H9 (cell line): ENCODE results near the gene MYH9. TPM values are rescaled to one million over a fixed set of nuclear protein-coding genes. Genes with fewer than 3 reads are reported as not detected.

Experiments
- DNase-seq: peaks from one replicate; pipeline ENCODE4 v3.0.0-alpha.2; 2017
- H2AFZ ChIP-seq: one replicate; pipeline ENCODE4 v1.6.1; 2013; ENCODE audit warnings: mild to moderate bottlenecking, low read length, control low read depth, moderate library complexity
- H2AK5ac ChIP-seq: 2 replicates; pipeline ENCODE4 v1.6.1; 2013; ENCODE audit warnings: low read length, control low read depth, mixed read lengths; ENCODE audit not compliant: insufficient read length
- H2BK120ac ChIP-seq: one replicate; pipeline ENCODE4 v1.6.1; 2013; ENCODE audit warnings: low read depth, mild to moderate bottlenecking, low read length, control low read depth, inconsistent platforms; ENCODE audit not compliant: poor library complexity, severe bottlenecking
- H2BK12ac ChIP-seq: 2 replicates; pipeline ENCODE4 v1.6.1; 2013; ENCODE audit warnings: low read length, control low read depth, mixed read lengths, low read depth; ENCODE audit not compliant: insufficient read length
- H2BK15ac ChIP-seq: 2 replicates; pipeline ENCODE4 v1.6.1; 2013; ENCODE audit warnings: low read depth, low read length, control low read depth
- H2BK20ac ChIP-seq: one replicate; pipeline ENCODE4 v1.6.1; 2013; ENCODE audit warnings: low read depth, mild to moderate bottlenecking, low read length, control low read depth, inconsistent platforms; ENCODE audit not compliant: poor library complexity, severe bottlenecking
- H2BK5ac ChIP-seq: 2 replicates; pipeline ENCODE4 v1.6.1; 2013; ENCODE audit warnings: low read length, control low read depth, mixed read lengths; ENCODE audit not compliant: insufficient read length
- H3K14ac ChIP-seq: 2 replicates; pipeline ENCODE4 v1.6.1; 2013; ENCODE audit warnings: low read length, control low read depth; ENCODE audit not compliant: insufficient read depth
- H3K18ac ChIP-seq: 2 replicates; pipeline ENCODE4 v1.6.1; 2013; ENCODE audit warnings: low read depth, mild to moderate bottlenecking, mixed read lengths, low read length, control low read depth; ENCODE audit not compliant: insufficient read length
- H3K23ac ChIP-seq: 2 replicates; pipeline ENCODE4 v1.6.1; 2013; ENCODE audit warnings: low read length, control low read depth, mixed read lengths, low read depth; ENCODE audit not compliant: insufficient read length
- H3K23me2 ChIP-seq: 2 replicates; pipeline ENCODE4 v1.6.1; 2013; ENCODE audit warnings: low read depth, mild to moderate bottlenecking, mixed read lengths, low read length, control low read depth; ENCODE audit not compliant: insufficient read length, poor library complexity, severe bottlenecking
- H3K27ac ChIP-seq: 2 replicates; pipeline ENCODE4 v1.5.1; 2013; ENCODE audit warnings: low read length, control low read depth, mixed read lengths, low read depth; ENCODE audit not compliant: insufficient read length
- H3K27me3 ChIP-seq: 2 replicates; pipeline ENCODE4 v1.6.1; 2013; ENCODE audit warnings: low read length, control low read depth, inconsistent platforms; ENCODE audit not compliant: insufficient read depth
- H3K4ac ChIP-seq: 2 replicates; pipeline ENCODE4 v1.6.1; 2013; ENCODE audit warnings: low read depth, mild to moderate bottlenecking, control low read depth, inconsistent platforms, low read length, moderate library complexity
- H3K4me1 ChIP-seq: 2 replicates; pipeline ENCODE4 v1.6.1; 2013; ENCODE audit warnings: low read length, control low read depth, inconsistent platforms; ENCODE audit not compliant: insufficient read depth
- H3K4me2 ChIP-seq: 2 replicates; pipeline ENCODE4 v1.6.1; 2013; ENCODE audit warnings: low read length, control low read depth, mixed read lengths; ENCODE audit not compliant: insufficient read length, insufficient read depth
- H3K56ac ChIP-seq: 2 replicates; pipeline ENCODE4 v1.6.1; 2013; ENCODE audit warnings: low read depth, mild to moderate bottlenecking, mixed read lengths, low read length, control low read depth; ENCODE audit not compliant: insufficient read length
- H3K79me1 ChIP-seq: 2 replicates; pipeline ENCODE4 v1.6.1; 2013; ENCODE audit warnings: low read depth, mild to moderate bottlenecking, moderate library complexity, low read length, control low read depth, inconsistent platforms; ENCODE audit not compliant: insufficient read depth, poor library complexity, severe bottlenecking
- H3K79me2 ChIP-seq: 2 replicates; pipeline ENCODE4 v1.6.1; 2013; ENCODE audit warnings: low read length, control low read depth, inconsistent platforms; ENCODE audit not compliant: insufficient read depth
- H3K9ac ChIP-seq: 2 replicates; pipeline ENCODE4 v1.6.1; 2013; ENCODE audit warnings: low read length, control low read depth, mixed read lengths; ENCODE audit not compliant: insufficient read length; ENCODE audit errors: extremely low read depth
- H3K9me3 ChIP-seq: one replicate; pipeline ENCODE4 v1.6.1; 2013; ENCODE audit warnings: low read depth, low read length, inconsistent platforms; ENCODE audit not compliant: control insufficient read depth
- H3T11ph ChIP-seq: one replicate; pipeline ENCODE4 v1.6.1; 2013; ENCODE audit warnings: mild to moderate bottlenecking, low read length, control low read depth, inconsistent platforms
- H4K20me1 ChIP-seq: one replicate; pipeline ENCODE4 v1.6.1; 2013; ENCODE audit not compliant: control insufficient read depth, insufficient read length, insufficient read depth
- H4K5ac ChIP-seq: 2 replicates; pipeline ENCODE4 v1.6.1; 2013; ENCODE audit warnings: low read depth, mild to moderate bottlenecking, mixed read lengths, low read length, control low read depth; ENCODE audit not compliant: insufficient read length
- H4K8ac ChIP-seq: replicated peaks from 2 replicates; pipeline ENCODE4 v1.6.1; 2013; ENCODE audit warnings: low read length, control low read depth, mixed read lengths, low read depth; ENCODE audit not compliant: insufficient read length
- H4K91ac ChIP-seq: 2 replicates; pipeline ENCODE4 v1.6.1; 2013; ENCODE audit warnings: low read depth, mild to moderate bottlenecking, moderate library complexity, mixed read lengths, low read length, control low read depth; ENCODE audit not compliant: insufficient read length
- H3K27ac Mint-ChIP-seq, 3 experiments: 2 replicates in 2 of 3; 3 replicates in 1 of 3; pipeline ENCODE4 v1.8.0; 2020 to 2021; ENCODE audit warnings: mixed read lengths in 3 of 3, mild to moderate bottlenecking in 1 of 3, moderate library complexity in 1 of 3
- H3K27me3 Mint-ChIP-seq: 2 replicates; pipeline ENCODE4 v1.8.0; 2021; ENCODE audit warnings: low read depth, mild to moderate bottlenecking, moderate library complexity, mixed read lengths
- H3K36me3 Mint-ChIP-seq, 3 experiments: 2 replicates in 2 of 3; 3 replicates in 1 of 3; pipeline ENCODE4 v1.8.0; 2020 to 2021; ENCODE audit warnings: low read depth in 3 of 3, mixed read lengths in 3 of 3; ENCODE audit not compliant: insufficient read depth in 1 of 3
- H3K4me1 Mint-ChIP-seq, 2 experiments: 2 replicates each; pipeline ENCODE4 v1.8.0; 2020; ENCODE audit warnings: mixed read lengths in 2 of 2
- H3K4me3 Mint-ChIP-seq, 2 experiments: 2 replicates in 1 of 2; 3 replicates in 1 of 2; pipeline ENCODE4 v1.8.0; 2020 to 2021; ENCODE audit warnings: mild to moderate bottlenecking in 2 of 2, mixed read lengths in 2 of 2, moderate library complexity in 1 of 2
- H3K9me3 Mint-ChIP-seq, 2 experiments: 2 replicates in 1 of 2; 3 replicates in 1 of 2; pipeline ENCODE4 v1.8.0; 2020; ENCODE audit warnings: mild to moderate bottlenecking in 2 of 2, mixed read lengths in 2 of 2, moderate library complexity in 1 of 2
- CTCF ChIP-seq: fragments of 200-600 bp; sonication (generic); conservative IDR thresholded peaks from 3 replicates; pipeline ENCODE4 v1.8.0; 2021; ENCODE audit warnings: antibody characterized with exemption, mild to moderate bottlenecking
- WGBS: extraction: QIAGEN DNeasy Blood & Tissue Kit; methylation state at CpG from one replicate; pipeline ENCODE4 v1.1.7; 2013; ENCODE audit warnings: missing lambda C conversion rate, low lambda C conversion rate, mixed read lengths; ENCODE audit not compliant: insufficient read length; ENCODE audit errors: extremely low coverage; 5-methylcytosine and 5-hydroxymethylcytosine counted together
- total RNA-seq: library from RNA; stranded (reverse); gene quantifications from 2 replicates; pipeline ENCODE4 v1.2.1, GENCODE V29; 2021

MYH9 gene
- total RNA-seq, 1 experiment from 2014 or later: 266 TPM

GRCh38 chr22:36417281-36417686 lies 29.5 kb upstream of the MYH9 start:
- H2BK120ac ChIP-seq: no peak overlapping the region
- H2BK12ac ChIP-seq: no peak overlapping the region
- H4K91ac ChIP-seq: no peak overlapping the region
- H2BK15ac ChIP-seq: no peak overlapping the region
- Mint-ChIP-seq H3K27ac (no peak overlapping the region; a peak in 1 of 7 replicates), H3K27me3 (no peaks in the 10 kb centered on the region), H3K36me3 (no peaks in the 10 kb centered on the region), H3K4me1 (peaks cover 9 to 11% of the 10 kb centered on the region in 2 experiments), H3K4me3 (no peak overlapping the region), H3K9me3 (no peaks in the 10 kb centered on the region; a peak in 1 of 5 replicates)
- no peaks in the 10 kb centered on the region for H3K23me2 ChIP-seq
- no peak overlapping the region for H3K27ac ChIP-seq
- H3K27me3 ChIP-seq: no peaks in the 10 kb centered on the region
- no peak for DNase-seq
- no peak overlapping the region for H4K8ac ChIP-seq
- no peak overlapping the region for H3K9ac ChIP-seq
- WGBS: no CpG with 5 or more reads among the region's 9 CpGs
- no peak overlapping the region for H3K4ac ChIP-seq
- no peak overlapping the region for H3K4me2 ChIP-seq
- H3K4me1 ChIP-seq: no peaks in the 10 kb centered on the region
- no peak overlapping the region for H2AFZ ChIP-seq
- H3K23ac ChIP-seq: no peak overlapping the region
- no peak overlapping the region for H3K56ac ChIP-seq
- H3K79me2 ChIP-seq: no peaks in the 10 kb centered on the region
- no peak overlapping the region for H4K5ac ChIP-seq
- no peak overlapping the region for H2BK20ac ChIP-seq
- H3K18ac ChIP-seq: no peak overlapping the region
- no peak overlapping the region for H2BK5ac ChIP-seq
- no peak overlapping the region for H3K14ac ChIP-seq
- H3T11ph ChIP-seq: no peak overlapping the region
- H3K79me1 ChIP-seq: no peaks in the 10 kb centered on the region
- TF ChIP-seq CTCF: no peak
- H3K9me3 ChIP-seq: no peaks in the 10 kb centered on the region
- no peak overlapping the region for H2AK5ac ChIP-seq
- no peaks in the 10 kb centered on the region for H4K20me1 ChIP-seq
